Measurements from ENCODE around the gene WHRN. TPM values are rescaled to one million over a fixed set of nuclear protein-coding genes. Genes with fewer than 3 reads are reported as not detected.

WHRN gene
- total RNA-seq, 2 experiments from 2014 or later, result 0.19 to 2.1 TPM

- H3K9me2 ChIP-seq (ENCODE audit: insufficient read depth, low read length), result no peaks in the 10 kb centered on the region
- no TSS peak for BruUV-seq (replicated peaks)
- no peak overlapping the region for H3K27ac ChIP-seq (ENCODE audit: low read depth, low read length, poor library complexity, severe bottlenecking)
- H3K4me1 ChIP-seq (ENCODE audit: insufficient read depth, low read length, poor library complexity, severe bottlenecking), result peaks cover 9% of the 10 kb centered on the region
- TF ChIP-seq, protein P1, sequence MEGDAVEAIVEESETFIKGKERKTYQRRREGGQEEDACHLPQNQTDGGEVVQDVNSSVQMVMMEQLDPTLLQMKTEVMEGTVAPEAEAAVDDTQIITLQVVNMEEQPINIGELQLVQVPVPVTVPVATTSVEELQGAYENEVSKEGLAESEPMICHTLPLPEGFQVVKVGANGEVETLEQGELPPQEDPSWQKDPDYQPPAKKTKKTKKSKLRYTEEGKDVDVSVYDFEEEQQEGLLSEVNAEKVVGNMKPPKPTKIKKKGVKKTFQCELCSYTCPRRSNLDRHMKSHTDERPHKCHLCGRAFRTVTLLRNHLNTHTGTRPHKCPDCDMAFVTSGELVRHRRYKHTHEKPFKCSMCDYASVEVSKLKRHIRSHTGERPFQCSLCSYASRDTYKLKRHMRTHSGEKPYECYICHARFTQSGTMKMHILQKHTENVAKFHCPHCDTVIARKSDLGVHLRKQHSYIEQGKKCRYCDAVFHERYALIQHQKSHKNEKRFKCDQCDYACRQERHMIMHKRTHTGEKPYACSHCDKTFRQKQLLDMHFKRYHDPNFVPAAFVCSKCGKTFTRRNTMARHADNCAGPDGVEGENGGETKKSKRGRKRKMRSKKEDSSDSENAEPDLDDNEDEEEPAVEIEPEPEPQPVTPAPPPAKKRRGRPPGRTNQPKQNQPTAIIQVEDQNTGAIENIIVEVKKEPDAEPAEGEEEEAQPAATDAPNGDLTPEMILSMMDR (conservative IDR thresholded peaks at IDR 0.05; ENCODE audit: low read length), result no peak
- no peak for TF ChIP-seq EZH2phosphoT487 (IDR thresholded peaks at IDR 0.05; ENCODE audit: borderline replicate concordance, low read depth, low read length)
- no peaks in the 10 kb centered on the region for H4K20me1 ChIP-seq (ENCODE audit: insufficient read depth, low read length)
- no peak overlapping the region for H3K4me3 ChIP-seq (ENCODE audit: low read depth, low read length, poor library complexity, severe bottlenecking)
- no peaks in the 10 kb centered on the region for H3K79me2 ChIP-seq (ENCODE audit: insufficient read depth, low read depth, low read length)
- CTCF ChIA-PET (ENCODE audit: unreplicated experiment), result no interaction called here
- intact Hi-C loops (cut with micrococcal nuclease; ENCODE audit: unreplicated experiment), result no loop called here
- 0 out of 2 replicates have a peak overlapping the region, but pooled peaks have one; percentile 4 for H2AFZ ChIP-seq (ENCODE audit: low read length)
- H3K9me3 ChIP-seq (ENCODE audit: low read length), result no peaks in the 10 kb centered on the region
- POLR2A ChIA-PET, result interaction anchor here (1.0 to 1.4 kb wide), 3 partner anchors 16 to 20 kb away, joined by 3 to 4 read pairs (median 3); no protein-coding TSS in a partner anchor
- DNase-seq (ENCODE audit: low spot score), result no peak
- no peak overlapping the region for H3K4me2 ChIP-seq (ENCODE audit: low read length)
- no peaks in the 10 kb centered on the region for H3K36me3 ChIP-seq (ENCODE audit: insufficient read depth, low read length)
Observed at GRCh38 chr9:114433086-114433485, 72.2 kb downstream of the WHRN start.

DNA sequence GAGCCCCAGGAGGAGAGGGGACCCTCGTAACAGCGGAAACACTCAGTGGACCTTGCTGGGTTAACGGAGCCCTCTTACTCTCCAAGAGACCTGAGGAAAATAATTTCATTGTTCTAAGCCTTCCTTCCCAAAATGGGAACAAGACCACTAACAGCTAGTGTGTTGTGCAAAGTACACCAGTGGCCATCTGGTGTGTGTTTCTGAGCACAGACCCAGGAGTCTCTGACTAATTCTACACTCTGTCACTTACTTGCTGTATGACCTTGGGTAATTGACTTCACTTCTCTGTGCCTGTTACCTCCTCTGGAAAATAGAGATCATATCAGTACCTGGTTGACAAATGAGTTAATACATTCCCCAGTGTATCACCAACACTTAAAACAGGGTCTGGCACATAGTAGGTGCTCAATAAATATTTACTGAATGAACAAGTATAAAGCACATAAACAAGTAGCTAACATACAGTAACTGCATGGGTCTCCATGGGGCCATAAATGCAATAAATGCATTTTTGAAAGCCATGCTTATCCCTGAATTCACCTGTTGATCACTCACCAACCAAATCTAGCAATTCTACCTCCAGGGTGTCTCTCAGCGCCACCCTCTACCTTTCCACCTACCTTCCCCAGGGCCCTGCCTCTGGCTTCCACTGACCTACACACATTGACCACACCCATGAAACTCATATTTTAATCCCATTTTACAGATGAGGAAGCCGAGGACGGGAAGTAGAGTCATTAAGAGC, 72.8 kb downstream of the WHRN start:
- ChIA-PET CTCF (ENCODE audit: unreplicated experiment) (no interaction called here), POLR2A (interaction anchor here (1.2 to 1.4 kb wide), 2 partner anchors 15 to 18 kb away, joined by 3 to 4 read pairs; no protein-coding TSS in a partner anchor)
- Histone ChIP-seq H4K20me1 (ENCODE audit: insufficient read depth, low read length) (no peaks in the 10 kb centered on the region), H2AFZ (ENCODE audit: low read length) (no peak overlapping the region), H3K4me1 (ENCODE audit: insufficient read depth, low read length, poor library complexity, severe bottlenecking) (peaks cover 9% of the 10 kb centered on the region), H3K36me3 (ENCODE audit: insufficient read depth, low read length) (no peaks in the 10 kb centered on the region), H3K79me2 (ENCODE audit: insufficient read depth, low read depth, low read length) (no peaks in the 10 kb centered on the region), H3K9me3 (ENCODE audit: low read length) (no peaks in the 10 kb centered on the region), H3K9me2 (ENCODE audit: insufficient read depth, low read length) (no peaks in the 10 kb centered on the region), H3K4me3 (ENCODE audit: low read depth, low read length, poor library complexity, severe bottlenecking) (no peak overlapping the region), H3K27ac (ENCODE audit: low read depth, low read length, poor library complexity, severe bottlenecking) (no peak overlapping the region), H3K4me2 (ENCODE audit: low read length) (no peak overlapping the region)
- DNase-seq (ENCODE audit: low spot score), result no peak
- no TSS peak for BruUV-seq (replicated peaks)
- intact Hi-C loops (cut with micrococcal nuclease; ENCODE audit: unreplicated experiment), result no loop called here
- no peak for TF ChIP-seq EZH2phosphoT487 (IDR thresholded peaks at IDR 0.05; ENCODE audit: borderline replicate concordance, low read depth, low read length)
- TF ChIP-seq, protein P1 (conservative IDR thresholded peaks at IDR 0.05; ENCODE audit: low read length), result no peak

DNA sequence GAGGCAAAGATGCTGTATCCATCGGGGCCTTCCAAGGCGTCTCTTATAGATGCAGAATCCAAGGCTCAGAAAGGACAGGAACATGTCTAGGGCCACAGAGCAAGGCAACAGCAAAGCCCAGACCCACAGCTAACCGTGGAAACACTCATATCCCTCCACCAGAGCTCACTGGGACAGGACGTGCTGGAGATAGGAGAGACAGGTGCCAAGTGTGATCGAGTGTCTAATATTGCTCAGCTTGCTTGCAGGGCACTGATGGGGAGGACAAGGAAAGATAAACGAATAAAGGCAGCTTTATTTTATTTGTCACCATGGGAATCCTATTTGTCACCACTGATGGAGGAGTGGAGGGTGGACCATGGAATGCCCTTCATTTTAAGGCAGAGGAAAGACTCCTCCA, 73.5 kb downstream of the WHRN start:
- DNase-seq (ENCODE audit: low spot score), result no peak
- TF ChIP-seq, protein P1 (conservative IDR thresholded peaks at IDR 0.05; ENCODE audit: low read length), result no peak
- TF ChIP-seq EZH2phosphoT487 (IDR thresholded peaks at IDR 0.05; ENCODE audit: borderline replicate concordance, low read depth, low read length), result no peak
- Histone ChIP-seq H3K4me3 (ENCODE audit: low read depth, low read length, poor library complexity, severe bottlenecking) (no peak overlapping the region), H3K27ac (ENCODE audit: low read depth, low read length, poor library complexity, severe bottlenecking) (no peak overlapping the region), H3K9me3 (ENCODE audit: low read length) (no peaks in the 10 kb centered on the region), H3K79me2 (ENCODE audit: insufficient read depth, low read depth, low read length) (no peaks in the 10 kb centered on the region), H2AFZ (ENCODE audit: low read length) (no peak overlapping the region), H4K20me1 (ENCODE audit: insufficient read depth, low read length) (no peaks in the 10 kb centered on the region), H3K9me2 (ENCODE audit: insufficient read depth, low read length) (no peaks in the 10 kb centered on the region), H3K4me1 (ENCODE audit: insufficient read depth, low read length, poor library complexity, severe bottlenecking) (peaks cover 9% of the 10 kb centered on the region), H3K36me3 (ENCODE audit: insufficient read depth, low read length) (no peaks in the 10 kb centered on the region), H3K4me2 (ENCODE audit: low read length) (no peak overlapping the region)
- no TSS peak for BruUV-seq (replicated peaks)
- POLR2A ChIA-PET, result interaction anchor here (1.0 kb wide), 1 partner anchor 13 kb away, joined by 3 read pairs; no protein-coding TSS in a partner anchor
- CTCF ChIA-PET (ENCODE audit: unreplicated experiment), result interaction anchor here (0.9 kb wide), 1 partner anchor 10 kb away, joined by 3 read pairs; no protein-coding TSS in a partner anchor
- intact Hi-C loops (cut with micrococcal nuclease; ENCODE audit: unreplicated experiment), result no loop called here

Data from OCI-LY7 (cell line).